ENCODE results near the gene EIF2D.

Gene EIF2D

DNA sequence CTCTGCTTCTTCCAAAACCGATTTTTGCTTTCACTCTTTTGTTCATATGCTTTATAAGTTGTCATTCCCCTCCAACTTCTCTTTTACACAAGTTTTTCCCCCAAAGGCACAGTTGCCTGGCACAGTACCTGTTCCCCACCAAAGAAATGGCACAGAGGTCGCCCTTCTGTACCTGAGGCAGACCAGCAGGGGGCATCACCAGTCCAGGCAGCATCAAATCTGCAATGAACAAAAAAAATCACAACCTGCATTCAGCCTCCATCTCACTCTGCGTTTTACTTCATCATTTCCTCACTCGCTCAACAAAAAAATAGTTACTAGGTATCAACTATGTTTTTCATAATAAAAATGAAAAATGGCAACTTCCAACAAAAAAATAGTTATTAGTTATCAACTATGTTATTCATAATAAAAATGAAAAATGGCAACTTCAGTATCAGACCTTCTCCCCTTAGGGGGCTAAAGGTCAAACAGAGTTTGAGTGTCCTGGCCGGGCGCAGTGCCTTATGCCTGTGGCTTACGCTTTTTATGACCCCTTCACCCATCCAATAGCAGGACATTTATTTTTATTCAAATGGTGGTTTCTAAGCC is 4.1 kb downstream of the EIF2D start:
- Histone ChIP-seq H3K27ac (ENCODE audit: low read depth, low read length) (no peak overlapping the region), H3K36me3 (ENCODE audit: control insufficient read depth in 1 of 2, insufficient read depth in 2 of 2, low read length in 2 of 2) (peaks cover 6 to 38% of the 10 kb centered on the region in 2 donors), H3K4me1 (ENCODE audit: control insufficient read depth in 1 of 2, insufficient read depth in 2 of 2, low read length in 2 of 2) (peaks cover 6 to 8% of the 10 kb centered on the region in 2 donors), H3K27me3 (ENCODE audit: control insufficient read depth in 1 of 2, insufficient read depth in 2 of 2, low read length in 2 of 2) (no peaks in the 10 kb centered on the region), H3K4me3 (ENCODE audit: low read depth in 1 of 2, low read length in 2 of 2) (no peak overlapping the region), H3K9me3 (ENCODE audit: control insufficient read depth in 1 of 2, low read length in 2 of 2) (no peaks in the 10 kb centered on the region), H3K9ac (ENCODE audit: low read depth in 1 of 2, low read length in 2 of 2) (no peak overlapping the region)

DNA sequence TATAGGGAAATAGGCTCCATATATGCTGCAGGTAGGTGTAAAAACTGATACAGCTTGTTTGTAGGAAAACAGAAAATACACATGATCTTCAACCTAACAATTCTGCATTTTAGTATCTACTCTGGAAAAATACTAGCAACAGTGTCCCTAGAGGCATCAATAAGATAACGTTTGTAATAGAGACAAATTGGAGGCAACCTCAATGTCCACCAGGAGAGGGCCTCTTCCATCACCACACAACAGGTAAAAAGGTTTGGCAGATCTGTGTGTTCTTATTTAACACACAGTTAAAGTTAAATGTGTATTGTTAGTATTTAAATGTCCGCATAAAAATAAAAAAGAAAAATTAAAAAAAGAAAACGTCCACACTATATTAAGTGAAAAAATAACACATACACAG is 5.4 kb downstream of the EIF2D start:
- H3K27me3 ChIP-seq (ENCODE audit: control insufficient read depth in 1 of 2, insufficient read depth in 2 of 2, low read length in 2 of 2), result no peaks in the 10 kb centered on the region
- no peaks in the 10 kb centered on the region for H3K9me3 ChIP-seq (ENCODE audit: control insufficient read depth in 1 of 2, low read length in 2 of 2)
- no peak overlapping the region for H3K27ac ChIP-seq (ENCODE audit: low read depth, low read length)
- H3K4me3 ChIP-seq (ENCODE audit: low read depth in 1 of 2, low read length in 2 of 2), result no peak overlapping the region
- H3K4me1 ChIP-seq (ENCODE audit: control insufficient read depth in 1 of 2, insufficient read depth in 2 of 2, low read length in 2 of 2), result peaks cover 6 to 8% of the 10 kb centered on the region in 2 donors
- peaks cover 17 to 51% of the 10 kb centered on the region in 2 donors for H3K36me3 ChIP-seq (ENCODE audit: control insufficient read depth in 1 of 2, insufficient read depth in 2 of 2, low read length in 2 of 2)
- no peak overlapping the region for H3K9ac ChIP-seq (ENCODE audit: low read depth in 1 of 2, low read length in 2 of 2)

DNA sequence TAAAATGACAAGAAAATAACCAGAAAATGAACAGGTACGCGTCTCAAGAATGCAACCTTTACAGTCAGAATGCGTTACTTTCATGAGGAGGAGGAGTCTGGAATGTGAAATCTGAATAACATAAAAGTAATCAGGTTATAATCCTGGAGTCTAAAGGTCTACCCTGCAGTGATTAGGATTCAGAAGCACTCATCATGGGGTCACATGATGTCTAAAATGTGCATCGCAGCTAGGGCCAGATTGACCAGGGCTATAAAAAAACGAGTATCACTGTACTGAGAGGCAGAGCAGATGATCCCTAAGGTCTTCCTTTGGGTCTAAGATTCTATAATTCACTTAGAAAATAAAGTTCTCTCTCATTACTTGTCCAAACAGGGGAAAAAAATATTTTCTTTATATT is 7.4 kb downstream of the EIF2D start:
- H3K27ac ChIP-seq (ENCODE audit: low read depth, low read length), result no peak overlapping the region
- H3K36me3 ChIP-seq (ENCODE audit: control insufficient read depth in 1 of 2, insufficient read depth in 2 of 2, low read length in 2 of 2), result peaks cover 25 to 65% of the 10 kb centered on the region in 2 donors
- H3K4me3 ChIP-seq (ENCODE audit: low read depth in 1 of 2, low read length in 2 of 2), result no peak overlapping the region
- no peaks in the 10 kb centered on the region for H3K27me3 ChIP-seq (ENCODE audit: control insufficient read depth in 1 of 2, insufficient read depth in 2 of 2, low read length in 2 of 2)
- no peaks in the 10 kb centered on the region for H3K4me1 ChIP-seq (ENCODE audit: control insufficient read depth in 1 of 2, insufficient read depth in 2 of 2, low read length in 2 of 2)
- no peaks in the 10 kb centered on the region for H3K9me3 ChIP-seq (ENCODE audit: control insufficient read depth in 1 of 2, low read length in 2 of 2)
- H3K9ac ChIP-seq (ENCODE audit: low read depth in 1 of 2, low read length in 2 of 2), result no peak overlapping the region

DNA sequence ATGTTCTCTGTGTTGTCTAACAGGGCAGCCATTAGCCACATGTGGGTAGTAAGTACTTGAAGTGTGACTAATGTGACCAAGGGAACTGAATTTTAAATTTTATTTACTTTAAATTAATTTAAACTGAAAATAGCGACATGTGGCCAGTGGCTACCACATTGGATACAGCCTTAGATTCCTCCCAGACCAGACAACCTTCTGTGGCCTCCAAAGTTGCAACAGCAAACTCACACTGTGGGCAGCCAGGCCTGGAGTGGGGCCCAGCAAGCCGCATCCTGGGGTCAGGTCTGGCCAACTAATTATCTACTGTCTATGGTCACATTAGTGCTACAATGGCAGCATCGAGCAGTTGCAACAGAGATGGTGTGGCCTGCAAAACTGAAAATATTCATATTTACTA is 11.7 kb downstream of the EIF2D start:
- H3K9ac ChIP-seq (ENCODE audit: low read depth in 1 of 2, low read length in 2 of 2), result no peak overlapping the region
- H3K4me3 ChIP-seq (ENCODE audit: low read depth in 1 of 2, low read length in 2 of 2), result no peak overlapping the region
- peaks cover 53 to 82% of the 10 kb centered on the region in 2 donors for H3K36me3 ChIP-seq (ENCODE audit: control insufficient read depth in 1 of 2, insufficient read depth in 2 of 2, low read length in 2 of 2)
- H3K4me1 ChIP-seq (ENCODE audit: control insufficient read depth in 1 of 2, insufficient read depth in 2 of 2, low read length in 2 of 2), result no peaks in the 10 kb centered on the region
- H3K9me3 ChIP-seq (ENCODE audit: control insufficient read depth in 1 of 2, low read length in 2 of 2), result no peaks in the 10 kb centered on the region
- no peaks in the 10 kb centered on the region for H3K27me3 ChIP-seq (ENCODE audit: control insufficient read depth in 1 of 2, insufficient read depth in 2 of 2, low read length in 2 of 2)
- no peak overlapping the region for H3K27ac ChIP-seq (ENCODE audit: low read depth, low read length)

DNA sequence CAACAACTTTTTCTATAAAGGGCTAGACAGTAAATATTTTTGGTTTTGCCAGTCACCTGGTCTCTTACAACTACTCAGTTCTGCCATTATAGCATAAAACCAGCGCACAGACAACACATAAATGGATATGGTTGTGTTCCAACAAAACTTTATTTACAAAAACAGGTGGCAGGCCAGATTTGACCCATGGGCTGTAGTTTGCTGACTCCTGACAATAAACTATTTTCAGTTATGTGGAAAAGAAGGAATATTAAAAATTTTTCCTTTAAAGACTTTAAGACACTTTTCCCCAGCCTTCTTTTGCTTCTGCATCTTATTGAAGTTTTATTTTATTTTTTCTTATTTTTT is 16.0 kb downstream of the EIF2D start:
- H3K36me3 ChIP-seq (ENCODE audit: control insufficient read depth in 1 of 2, insufficient read depth in 2 of 2, low read length in 2 of 2), result peaks cover 62 to 86% of the 10 kb centered on the region in 2 donors
- no peak overlapping the region for H3K9ac ChIP-seq (ENCODE audit: low read depth in 1 of 2, low read length in 2 of 2)
- H3K27me3 ChIP-seq (ENCODE audit: control insufficient read depth in 1 of 2, insufficient read depth in 2 of 2, low read length in 2 of 2), result no peaks in the 10 kb centered on the region
- no peak overlapping the region for H3K27ac ChIP-seq (ENCODE audit: low read depth, low read length)
- no peaks in the 10 kb centered on the region for H3K4me1 ChIP-seq (ENCODE audit: control insufficient read depth in 1 of 2, insufficient read depth in 2 of 2, low read length in 2 of 2)
- no peaks in the 10 kb centered on the region for H3K9me3 ChIP-seq (ENCODE audit: control insufficient read depth in 1 of 2, low read length in 2 of 2)
- H3K4me3 ChIP-seq (ENCODE audit: low read depth in 1 of 2, low read length in 2 of 2), result no peak overlapping the region

DNA sequence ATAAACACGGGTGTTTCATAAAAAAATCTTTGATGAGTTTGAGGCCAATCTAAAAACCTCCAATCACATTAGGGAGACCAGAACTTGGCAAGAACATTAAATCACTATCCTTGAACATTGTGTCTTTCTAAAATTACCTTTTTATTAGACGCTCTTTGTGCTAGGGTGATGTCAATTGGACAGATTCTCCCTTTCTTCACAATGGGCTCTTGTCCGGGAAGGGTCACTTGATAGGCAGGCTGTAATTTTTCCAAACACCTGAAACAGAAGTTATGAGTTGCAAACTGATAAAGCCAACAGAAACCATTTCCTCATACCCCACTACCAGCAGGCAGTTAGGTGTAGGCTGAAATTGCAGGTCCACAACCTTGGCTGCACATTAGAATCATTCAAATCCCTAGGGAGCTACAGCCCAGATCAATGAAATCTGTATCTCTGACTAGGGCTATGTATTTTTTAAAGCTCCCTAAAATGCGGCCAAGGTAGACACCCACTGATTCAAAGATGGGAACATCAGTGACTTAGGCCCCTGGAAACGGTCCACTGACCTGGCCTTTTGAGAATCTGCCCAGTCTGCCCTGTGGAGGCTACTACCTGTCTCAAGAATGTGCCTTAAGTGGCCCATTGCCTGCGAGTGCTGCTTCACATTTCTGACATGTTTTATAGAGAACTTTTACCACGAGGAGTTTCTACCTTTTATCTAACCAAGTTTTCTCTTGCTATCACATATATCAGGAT is 16.5 kb downstream of the EIF2D start:
- H3K4me3 ChIP-seq (ENCODE audit: low read depth in 1 of 2, low read length in 2 of 2), result no peak overlapping the region
- no peaks in the 10 kb centered on the region for H3K4me1 ChIP-seq (ENCODE audit: control insufficient read depth in 1 of 2, insufficient read depth in 2 of 2, low read length in 2 of 2)
- no peak overlapping the region for H3K27ac ChIP-seq (ENCODE audit: low read depth, low read length)
- H3K9ac ChIP-seq (ENCODE audit: low read depth in 1 of 2, low read length in 2 of 2), result no peak overlapping the region
- H3K27me3 ChIP-seq (ENCODE audit: control insufficient read depth in 1 of 2, insufficient read depth in 2 of 2, low read length in 2 of 2), result no peaks in the 10 kb centered on the region
- peaks cover 64 to 88% of the 10 kb centered on the region in 2 donors for H3K36me3 ChIP-seq (ENCODE audit: control insufficient read depth in 1 of 2, insufficient read depth in 2 of 2, low read length in 2 of 2)
- H3K9me3 ChIP-seq (ENCODE audit: control insufficient read depth in 1 of 2, low read length in 2 of 2), result no peaks in the 10 kb centered on the region

DNA sequence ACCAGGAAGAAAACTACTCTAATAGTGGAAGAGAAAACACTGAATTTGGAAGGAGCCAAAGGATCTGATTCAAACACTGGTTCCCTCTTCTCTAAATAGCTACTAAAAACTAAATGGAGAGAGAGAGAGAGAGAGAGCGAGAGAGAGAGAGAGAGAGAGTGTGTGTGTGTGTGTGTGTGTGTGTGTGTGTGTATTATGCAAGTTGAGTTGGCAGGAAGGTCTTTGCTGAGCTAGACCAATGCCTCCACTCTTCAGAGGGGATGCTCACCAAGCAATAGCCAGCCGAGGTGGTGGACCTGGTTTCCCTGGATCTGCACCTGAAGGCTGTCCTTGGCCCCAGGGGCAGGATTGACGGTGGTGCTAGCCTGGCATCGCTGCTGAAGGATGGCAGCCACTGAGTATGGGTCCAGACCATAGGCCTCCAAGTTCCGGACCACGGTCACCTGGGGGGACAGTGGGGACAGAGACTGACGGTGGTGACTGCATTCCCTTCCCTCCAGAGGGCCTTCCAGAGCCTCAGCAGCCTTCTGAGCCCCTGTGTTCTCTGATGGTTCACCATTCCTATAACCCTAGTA is 18.8 kb downstream of the EIF2D start:
- Histone ChIP-seq H3K27ac (ENCODE audit: low read depth, low read length) (no peak overlapping the region), H3K36me3 (ENCODE audit: control insufficient read depth in 1 of 2, insufficient read depth in 2 of 2, low read length in 2 of 2) (peaks cover 58 to 83% of the 10 kb centered on the region in 2 donors), H3K4me3 (ENCODE audit: low read depth in 1 of 2, low read length in 2 of 2) (no peak overlapping the region)

DNA sequence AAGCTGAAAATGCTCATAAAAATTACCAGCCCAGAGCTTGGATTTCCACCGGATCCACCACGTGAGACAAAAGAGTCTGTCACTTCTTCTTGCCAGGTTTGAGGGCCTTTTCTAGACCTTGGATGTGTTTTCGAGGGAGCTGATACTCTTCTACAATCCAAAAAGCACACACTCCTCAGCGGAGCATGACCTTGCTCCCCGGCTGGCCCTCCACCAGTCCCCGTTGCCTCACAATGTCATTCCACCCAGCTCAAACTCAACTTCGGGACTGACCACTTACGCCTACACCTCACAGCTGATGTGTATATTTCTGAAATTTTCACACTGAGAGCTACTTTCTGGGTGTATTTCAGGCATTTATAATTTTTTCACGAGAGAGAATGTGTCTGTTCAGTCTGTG is 20.6 kb downstream of the EIF2D start:
- Histone ChIP-seq H3K4me3 (ENCODE audit: low read depth in 1 of 2, low read length in 2 of 2) (no peak overlapping the region), H3K27me3 (ENCODE audit: control insufficient read depth in 1 of 2, insufficient read depth in 2 of 2, low read length in 2 of 2) (no peaks in the 10 kb centered on the region), H3K9ac (ENCODE audit: low read depth in 1 of 2, low read length in 2 of 2) (no peak overlapping the region), H3K36me3 (ENCODE audit: control insufficient read depth in 1 of 2, insufficient read depth in 2 of 2, low read length in 2 of 2) (peaks cover 48 to 88% of the 10 kb centered on the region in 2 donors), H3K4me1 (ENCODE audit: control insufficient read depth in 1 of 2, insufficient read depth in 2 of 2, low read length in 2 of 2) (no peaks in the 10 kb centered on the region), H3K27ac (ENCODE audit: low read depth, low read length) (no peak overlapping the region), H3K9me3 (ENCODE audit: control insufficient read depth in 1 of 2, low read length in 2 of 2) (no peaks in the 10 kb centered on the region)

More for the DNA sequence above, 18.8 kb downstream of the EIF2D start:
- Histone ChIP-seq H3K27me3 (ENCODE audit: control insufficient read depth in 1 of 2, insufficient read depth in 2 of 2, low read length in 2 of 2) (no peaks in the 10 kb centered on the region), H3K4me1 (ENCODE audit: control insufficient read depth in 1 of 2, insufficient read depth in 2 of 2, low read length in 2 of 2) (no peaks in the 10 kb centered on the region), H3K9ac (ENCODE audit: low read depth in 1 of 2, low read length in 2 of 2) (no peak overlapping the region), H3K9me3 (ENCODE audit: control insufficient read depth in 1 of 2, low read length in 2 of 2) (no peaks in the 10 kb centered on the region)

DNA sequence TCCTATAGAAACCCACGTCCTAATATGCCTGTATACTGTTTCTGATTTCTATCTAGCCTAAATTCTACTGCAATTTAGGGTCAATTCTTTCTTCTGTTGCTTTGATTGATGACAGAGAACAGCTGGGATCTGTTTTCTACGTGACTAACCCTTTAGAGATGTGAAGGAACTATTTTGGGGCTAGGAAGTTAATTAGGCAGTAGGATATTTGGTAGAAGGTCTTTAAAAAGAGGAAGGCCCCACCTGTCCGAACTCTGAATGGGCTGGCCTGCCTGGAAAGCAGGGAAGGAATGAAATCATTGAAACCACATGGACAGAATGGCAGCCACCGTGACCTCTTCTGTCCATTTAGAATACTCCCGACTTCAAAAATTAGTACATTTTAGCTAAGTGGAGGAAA is 21.0 kb downstream of the EIF2D start:
- Histone ChIP-seq H3K36me3 (ENCODE audit: control insufficient read depth in 1 of 2, insufficient read depth in 2 of 2, low read length in 2 of 2) (peaks cover 46 to 89% of the 10 kb centered on the region in 2 donors), H3K9me3 (ENCODE audit: control insufficient read depth in 1 of 2, low read length in 2 of 2) (no peaks in the 10 kb centered on the region), H3K27ac (ENCODE audit: low read depth, low read length) (no peak overlapping the region), H3K9ac (ENCODE audit: low read depth in 1 of 2, low read length in 2 of 2) (no peak overlapping the region), H3K4me1 (ENCODE audit: control insufficient read depth in 1 of 2, insufficient read depth in 2 of 2, low read length in 2 of 2) (no peaks in the 10 kb centered on the region), H3K4me3 (ENCODE audit: low read depth in 1 of 2, low read length in 2 of 2) (no peak overlapping the region), H3K27me3 (ENCODE audit: control insufficient read depth in 1 of 2, insufficient read depth in 2 of 2, low read length in 2 of 2) (no peaks in the 10 kb centered on the region)

DNA sequence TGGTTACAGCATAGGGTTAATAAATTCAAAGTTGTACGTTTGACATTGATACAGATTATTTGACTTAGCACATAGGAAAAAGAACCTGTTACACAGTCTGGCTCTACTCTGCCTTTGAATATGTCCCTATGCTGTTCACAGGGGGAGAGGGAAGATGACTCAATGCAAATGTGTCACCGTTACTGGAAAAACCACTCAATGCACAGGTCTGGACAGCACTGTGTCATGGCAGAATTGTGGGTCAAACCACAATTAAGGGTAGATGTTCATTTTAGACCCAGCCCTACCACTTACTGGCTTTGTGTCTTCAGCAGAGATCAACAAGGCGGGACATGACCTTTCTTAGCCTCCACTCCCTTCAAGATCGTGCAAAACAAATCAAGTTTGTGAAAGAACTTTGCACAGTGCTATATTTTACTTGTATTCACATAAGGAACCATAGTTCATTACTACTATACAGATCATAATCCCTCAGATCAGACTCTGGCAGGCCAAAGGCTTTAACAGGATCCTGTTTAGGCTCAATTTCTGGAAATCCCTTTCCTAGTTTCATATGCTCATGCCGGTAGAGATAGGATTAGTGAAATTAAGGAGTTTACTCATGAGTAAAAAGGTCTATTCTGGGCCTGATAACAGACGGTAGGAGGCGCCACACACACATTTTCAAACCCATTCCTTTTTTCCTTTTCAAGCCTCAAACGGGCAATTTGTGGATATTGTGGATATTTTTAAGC is 22.1 kb downstream of the EIF2D start:
- Histone ChIP-seq H3K9me3 (ENCODE audit: control insufficient read depth in 1 of 2, low read length in 2 of 2) (no peaks in the 10 kb centered on the region), H3K4me3 (ENCODE audit: low read depth in 1 of 2, low read length in 2 of 2) (no peak overlapping the region), H3K27me3 (ENCODE audit: control insufficient read depth in 1 of 2, insufficient read depth in 2 of 2, low read length in 2 of 2) (no peaks in the 10 kb centered on the region), H3K36me3 (ENCODE audit: control insufficient read depth in 1 of 2, insufficient read depth in 2 of 2, low read length in 2 of 2) (peaks cover 41 to 87% of the 10 kb centered on the region in 2 donors), H3K27ac (ENCODE audit: low read depth, low read length) (no peak overlapping the region), H3K4me1 (ENCODE audit: control insufficient read depth in 1 of 2, insufficient read depth in 2 of 2, low read length in 2 of 2) (no peaks in the 10 kb centered on the region), H3K9ac (ENCODE audit: low read depth in 1 of 2, low read length in 2 of 2) (no peak overlapping the region)

Data from duodenal mucosa (tissue), 2 donors.